ENCODE data around the gene RDH16.
"Not testable (repeated sequence)": the region's sequence is repeated elsewhere in the genome, so short reads cannot be mapped to it uniquely, and the experiment has no call there.

The RDH16 gene

GRCh38 chr12:56987551-56988053, 30.2 kb upstream of the RDH16 start:
- ATAC-seq = peak; percentile 91
- no peak for TF ChIP-seq ZFP30 (CRISPR knock-in tag; IDR thresholded peaks at IDR 0.05)
- TF ChIP-seq TOX (CRISPR knock-in tag; IDR thresholded peaks at IDR 0.05; ENCODE audit: borderline replicate concordance) = no peak
- no peak for TF ChIP-seq CSRNP3 (CRISPR knock-in tag; IDR thresholded peaks at IDR 0.05)
- no peak for TF ChIP-seq ESRRG (CRISPR knock-in tag; IDR thresholded peaks at IDR 0.05)
- no peak for TF ChIP-seq ZC3H10 (CRISPR knock-in tag; IDR thresholded peaks at IDR 0.05)
- no peak for TF ChIP-seq TSHZ2 (CRISPR knock-in tag; IDR thresholded peaks at IDR 0.05)
- no peak for TF ChIP-seq ISL1 (CRISPR knock-in tag; IDR thresholded peaks at IDR 0.05)
- no peak for TF ChIP-seq SNAI2 (CRISPR knock-in tag; IDR thresholded peaks at IDR 0.05)
- TF ChIP-seq ZFP3 (CRISPR knock-in tag; IDR thresholded peaks at IDR 0.05) = no peak
- TF ChIP-seq PPARA (CRISPR knock-in tag; IDR thresholded peaks at IDR 0.05; ENCODE audit: borderline replicate concordance) = no peak
- no peak for TF ChIP-seq OSR1 (CRISPR knock-in tag; IDR thresholded peaks at IDR 0.05)
- TF ChIP-seq BACH2 (CRISPR knock-in tag; IDR thresholded peaks at IDR 0.05; ENCODE audit: borderline replicate concordance) = no peak

GRCh38 chr12:56987011-56987410, 29.6 kb upstream of the RDH16 start:
- TF ChIP-seq, protein P1, sequence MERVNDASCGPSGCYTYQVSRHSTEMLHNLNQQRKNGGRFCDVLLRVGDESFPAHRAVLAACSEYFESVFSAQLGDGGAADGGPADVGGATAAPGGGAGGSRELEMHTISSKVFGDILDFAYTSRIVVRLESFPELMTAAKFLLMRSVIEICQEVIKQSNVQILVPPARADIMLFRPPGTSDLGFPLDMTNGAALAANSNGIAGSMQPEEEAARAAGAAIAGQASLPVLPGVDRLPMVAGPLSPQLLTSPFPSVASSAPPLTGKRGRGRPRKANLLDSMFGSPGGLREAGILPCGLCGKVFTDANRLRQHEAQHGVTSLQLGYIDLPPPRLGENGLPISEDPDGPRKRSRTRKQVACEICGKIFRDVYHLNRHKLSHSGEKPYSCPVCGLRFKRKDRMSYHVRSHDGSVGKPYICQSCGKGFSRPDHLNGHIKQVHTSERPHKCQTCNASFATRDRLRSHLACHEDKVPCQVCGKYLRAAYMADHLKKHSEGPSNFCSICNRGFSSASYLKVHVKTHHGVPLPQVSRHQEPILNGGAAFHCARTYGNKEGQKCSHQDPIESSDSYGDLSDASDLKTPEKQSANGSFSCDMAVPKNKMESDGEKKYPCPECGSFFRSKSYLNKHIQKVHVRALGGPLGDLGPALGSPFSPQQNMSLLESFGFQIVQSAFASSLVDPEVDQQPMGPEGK (CRISPR knock-in tag; IDR thresholded peaks at IDR 0.05; ENCODE audit: borderline replicate concordance) = no peak
- no peak for TF ChIP-seq ZNF8 (CRISPR knock-in tag; IDR thresholded peaks at IDR 0.05)
- no peak for ATAC-seq

DNA sequence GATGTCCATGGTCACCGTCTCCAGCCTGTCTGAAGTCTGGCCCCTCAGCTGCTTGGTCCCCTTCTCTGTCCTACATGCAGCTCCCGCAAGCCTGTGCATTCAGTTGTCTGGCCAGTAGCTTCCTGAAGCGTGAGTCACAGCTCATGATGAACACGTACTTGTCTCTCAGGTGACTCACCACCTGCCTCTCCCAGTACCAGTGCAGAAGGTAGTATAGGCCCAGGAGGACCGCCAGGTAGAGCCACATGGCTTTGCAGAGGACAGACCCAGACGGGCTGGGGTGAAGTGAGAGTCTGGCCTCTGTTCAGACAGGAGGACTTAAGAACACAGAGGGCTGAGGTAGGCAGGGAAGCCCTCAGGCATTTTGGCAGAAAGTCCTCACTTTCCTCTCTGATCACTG, 28.3 kb upstream of the RDH16 start:
- peak; percentile 67 for ATAC-seq

DNA sequence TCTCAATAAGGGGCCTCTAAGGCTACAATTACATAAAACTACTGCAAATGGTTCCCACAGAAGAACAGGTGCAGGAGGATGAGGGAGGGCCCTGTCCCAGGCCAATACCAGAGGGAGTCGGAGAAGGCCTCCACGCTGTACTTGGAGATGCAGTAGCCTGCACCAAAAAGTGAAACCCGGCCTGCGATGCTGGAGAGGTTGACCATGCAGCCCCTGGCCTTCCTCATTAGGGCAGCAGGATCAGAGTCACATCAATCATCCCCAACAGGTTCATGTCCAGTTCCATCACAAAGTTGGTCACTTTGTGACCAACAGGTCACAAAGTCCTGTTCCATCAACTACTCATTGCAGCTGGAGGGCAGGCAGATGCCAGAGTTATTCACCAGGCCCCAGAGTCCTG, 26.0 kb upstream of the RDH16 start:
- TF ChIP-seq ZNF565 (CRISPR knock-in tag; conservative IDR thresholded peaks at IDR 0.05; ENCODE audit: low read depth) (no peak), ZNF8 (CRISPR knock-in tag; IDR thresholded peaks at IDR 0.05) (no peak), PPARA (CRISPR knock-in tag; IDR thresholded peaks at IDR 0.05; ENCODE audit: borderline replicate concordance) (no peak), OSR1 (CRISPR knock-in tag; IDR thresholded peaks at IDR 0.05) (no peak), POU6F1 (CRISPR knock-in tag; IDR thresholded peaks at IDR 0.05; ENCODE audit: borderline replicate concordance, low read depth) (no peak), ZFP3 (CRISPR knock-in tag; IDR thresholded peaks at IDR 0.05) (no peak), GLIS3 (CRISPR knock-in tag; IDR thresholded peaks at IDR 0.05) (no peak), ARNTL (CRISPR knock-in tag; IDR thresholded peaks at IDR 0.05; ENCODE audit: borderline replicate concordance, low read depth) (no peak), CREB5 (CRISPR knock-in tag; IDR thresholded peaks at IDR 0.05; ENCODE audit: low read depth) (no peak), ESRRG (CRISPR knock-in tag; IDR thresholded peaks at IDR 0.05) (no peak), ZNF70 (CRISPR knock-in tag; IDR thresholded peaks at IDR 0.05) (no peak), BACH2 (CRISPR knock-in tag; IDR thresholded peaks at IDR 0.05; ENCODE audit: borderline replicate concordance) (no peak), ZC3H10 (CRISPR knock-in tag; IDR thresholded peaks at IDR 0.05) (no peak), ZFP30 (CRISPR knock-in tag; IDR thresholded peaks at IDR 0.05) (no peak)
- ATAC-seq = no peak

- ATAC-seq = not testable (repeated sequence)
Measured at GRCh38 chr12:56982578-56983236, 25.3 kb upstream of the RDH16 start.
